Measurements from ENCODE around the gene ADRA2C.
A peak's percentile ranks its signal among the peaks of the same experiment; 100 is the strongest.

The ADRA2C gene

GRCh38 chr4:3785292-3785565 is 19.0 kb downstream of the ADRA2C start:
- intact Hi-C loops (cut with DNase I): no loop called here
- no peak for DNase-seq

GRCh38 chr4:3786196-3786869 is 20.1 kb downstream of the ADRA2C start:
- peak; percentile 36 to 80 (median 66) for DNase-seq
- intact Hi-C loops (cut with DNase I): no loop called here

GRCh38 chr4:3787489-3788365 is 21.5 kb downstream of the ADRA2C start:
- DNase-seq: no peak
- intact Hi-C loops (cut with DNase I): no loop called here

- intact Hi-C loops (cut with DNase I): no loop called here
- no peak for DNase-seq
These were observed 22.1 kb downstream of the ADRA2C start for GRCh38 chr4:3788366-3788660.

GRCh38 chr4:3789587-3789986 is 23.4 kb downstream of the ADRA2C start:
- DNase-seq: no peak
- intact Hi-C loops (cut with DNase I): no loop called here

GRCh38 chr4:3790006-3790561 is 23.9 kb downstream of the ADRA2C start:
- DNase-seq: no peak

GRCh38 chr4:3791256-3791655 is 25.1 kb downstream of the ADRA2C start:
- no peak for DNase-seq
- intact Hi-C loops (cut with DNase I): no loop called here

More at GRCh38 chr4:3790006-3790561, 23.9 kb downstream of the ADRA2C start:
- intact Hi-C loops (cut with DNase I): no loop called here

GRCh38 chr4:3791910-3792542 is 25.8 kb downstream of the ADRA2C start:
- DNase-seq: peak in 1 of 42 donors; percentile 40
- intact Hi-C loops (cut with DNase I): no loop called here

- intact Hi-C loops (cut with DNase I): no loop called here
- DNase-seq: peak in 37 of 42 donors; percentile 30 to 82 (median 55)
These were observed 26.6 kb downstream of the ADRA2C start for GRCh38 chr4:3792813-3793212.

- DNase-seq: no peak
- intact Hi-C loops (cut with DNase I): no loop called here
These were observed 27.4 kb downstream of the ADRA2C start for GRCh38 chr4:3793545-3793944.

GRCh38 chr4:3796960-3797359 is 30.8 kb downstream of the ADRA2C start:
- DNase-seq: no peak
- intact Hi-C loops (cut with DNase I): no loop called here

GRCh38 chr4:3797831-3798790 is 31.9 kb downstream of the ADRA2C start:
- DNase-seq: no peak
- intact Hi-C loops (cut with DNase I): no loop called here

- DNase-seq: no peak
- intact Hi-C loops (cut with DNase I): no loop called here
These were observed 33.3 kb downstream of the ADRA2C start for GRCh38 chr4:3799496-3799895.

GRCh38 chr4:3800351-3800750 is 34.2 kb downstream of the ADRA2C start:
- DNase-seq: no peak

GRCh38 chr4:3801521-3801920 is 35.3 kb downstream of the ADRA2C start:
- intact Hi-C loops (cut with DNase I): no loop called here
- DNase-seq: no peak

More at GRCh38 chr4:3800351-3800750, 34.2 kb downstream of the ADRA2C start:
- intact Hi-C loops (cut with DNase I): no loop called here

- intact Hi-C loops (cut with DNase I): no loop called here
- DNase-seq: no peak
These were observed 35.9 kb downstream of the ADRA2C start for GRCh38 chr4:3801931-3802550.

- intact Hi-C loops (cut with DNase I): no loop called here
- DNase-seq: no peak
These were observed 36.6 kb downstream of the ADRA2C start for GRCh38 chr4:3802571-3803474.

GRCh38 chr4:3803475-3803847 is 37.3 kb downstream of the ADRA2C start:
- no peak for DNase-seq
- intact Hi-C loops (cut with DNase I): no loop called here

Data from head of caudate nucleus (tissue), 42 donors.